PC-9 (cell line): Measurements from ENCODE around the gene PSMA7. TPM values are rescaled to one million over a fixed set of nuclear protein-coding genes. Genes with fewer than 3 reads are reported as not detected.

Source experiments
- BruUV-seq: library from RNA; stranded (reverse); fragments of 400-500 nt; replicated peaks from 2 replicates; lab custom pipeline; 2021; lab: Mats Ljungman, UMichigan
- CTCF ChIA-PET: fragments of 300-600 bp; sonication (Branson Sonifier 250); formaldehyde crosslinking; loops from one replicate; lab custom pipeline; 2022; ENCODE audit warnings: antibody characterized with exemption; lab: Charles Lee
- POLR2A ChIA-PET: fragments of 300-600 bp; sonication (Branson Sonifier 250); formaldehyde crosslinking; loops from one replicate; lab custom pipeline; 2022; ENCODE audit warnings: antibody characterized with exemption; ENCODE audit not compliant: unreplicated experiment; lab: Charles Lee
- DNase-seq, 2 experiments: peaks; one replicate each; pipeline versions ENCODE4 v3.0.0 to v3.0.0-alpha.2; 2015 to 2022; ENCODE audit warnings: mixed read lengths in 1 of 2
- H2AFZ ChIP-seq: fragments of 200-600 bp; sonication (generic); 2 replicates; pipeline ENCODE4 v1.8.1; 2017; ENCODE audit warnings: antibody characterized with exemption
- H3F3A ChIP-seq: fragments of 200-600 bp; sonication (generic); 2 replicates; pipeline ENCODE4 v1.8.1; 2017; ENCODE audit warnings: antibody characterized with exemption, mild to moderate bottlenecking, low read depth; ENCODE audit not compliant: insufficient read depth
- H3K27ac ChIP-seq: fragments of 200-600 bp; sonication (generic); 2 replicates; pipeline ENCODE4 v1.6.1; 2016; ENCODE audit warnings: mixed run types
- H3K27me3 ChIP-seq: fragments of 200-600 bp; sonication (generic); 2 replicates; pipeline ENCODE4 v1.6.1; 2016; ENCODE audit warnings: low read depth, mixed run types; ENCODE audit not compliant: insufficient read depth
- H3K36me3 ChIP-seq: fragments of 200-600 bp; sonication (generic); 2 replicates; pipeline ENCODE4 v1.6.1; 2016; ENCODE audit warnings: low read depth, mixed run types
- H3K4me1 ChIP-seq: fragments of 200-600 bp; sonication (generic); replicated peaks from 2 replicates; pipeline ENCODE4 v1.6.1; 2016; ENCODE audit warnings: mixed run types; ENCODE audit not compliant: insufficient read depth
- H3K4me2 ChIP-seq: fragments of 200-600 bp; sonication (generic); 2 replicates; pipeline ENCODE4 v1.6.1; 2017; ENCODE audit warnings: mixed run types
- H3K4me3 ChIP-seq: fragments of 200-600 bp; sonication (generic); 2 replicates; pipeline ENCODE4 v1.6.1; 2016; ENCODE audit warnings: mixed run types
- H3K79me2 ChIP-seq: fragments of 200-600 bp; sonication (generic); 2 replicates; pipeline ENCODE4 v1.6.1; 2017; ENCODE audit warnings: low read depth, mixed run types
- H3K9me2 ChIP-seq: fragments of 200-600 bp; sonication (generic); 2 replicates; pipeline ENCODE4 v1.8.1; 2017; ENCODE audit warnings: mild to moderate bottlenecking; ENCODE audit not compliant: insufficient read depth
- H3K9me3 ChIP-seq: fragments of 200-600 bp; sonication (generic); 2 replicates; pipeline ENCODE4 v1.8.1; 2016; ENCODE audit warnings: low read depth; ENCODE audit not compliant: insufficient read depth
- H4K20me1 ChIP-seq: fragments of 200-600 bp; sonication (generic); 2 replicates; pipeline ENCODE4 v1.8.1; 2017; ENCODE audit not compliant: insufficient read depth
- CTCF ChIP-seq: fragments of 200-600 bp; sonication (generic); conservative IDR thresholded peaks from 2 replicates; pipeline ENCODE4 v1.6.1; 2017; ENCODE audit warnings: mixed run types, antibody characterized with exemption, mild to moderate bottlenecking, moderate library complexity
- EZH2 ChIP-seq: fragments of 200-600 bp; sonication (generic); IDR thresholded peaks from 2 replicates; pipeline ENCODE4 v1.8.0; 2017; ENCODE audit warnings: antibody characterized with exemption, low read depth
- intact Hi-C: fragments of 100-400 bp; cut with micrococcal nuclease; formaldehyde crosslinking; loops from one replicate; pipeline ENCODE4 v1.10.0; 2022; ENCODE audit not compliant: unreplicated experiment
- total RNA-seq: library from RNA; stranded (reverse); gene quantifications from 2 replicates; pipeline ENCODE4 v1.2.3, GENCODE V29; 2021

The PSMA7 gene
- total RNA-seq, 1 experiment from 2014 or later: 391 TPM

GRCh38 chr20:62151835-62152364 lies 8.7 kb upstream of the PSMA7 start:
- ChIA-PET CTCF (interaction anchor here (0.7 kb wide), 1 partner anchor 13 kb away, joined by 23 read pairs; no protein-coding TSS in a partner anchor), POLR2A (no interaction called here)
- Histone ChIP-seq H3K27ac (no peak overlapping the region), H3K4me1 (peaks cover 27% of the 10 kb centered on the region), H3K36me3 (0 out of 2 replicates have a peak, but pooled peaks cover 5% of the 10 kb centered on the region), H3K4me2 (no peak overlapping the region), H3K9me2 (no peaks in the 10 kb centered on the region), H3K79me2 (peaks cover 92% of the 10 kb centered on the region), H3K9me3 (no peaks in the 10 kb centered on the region), H4K20me1 (peaks cover 57% of the 10 kb centered on the region), H3K4me3 (no peak overlapping the region), H3F3A (peaks cover 27% of the 10 kb centered on the region), H3K27me3 (no peaks in the 10 kb centered on the region), H2AFZ (no peak overlapping the region)
- TF ChIP-seq CTCF (no peak), EZH2 (no peak)
- no TSS peak for BruUV-seq
- DNase-seq: no peak
- intact Hi-C loops: no loop called here

- Histone ChIP-seq H3K4me2 (no peak overlapping the region), H3K9me3 (no peaks in the 10 kb centered on the region), H4K20me1 (peaks cover 62% of the 10 kb centered on the region), H3K36me3 (0 out of 2 replicates have a peak, but pooled peaks cover 5% of the 10 kb centered on the region), H3K27me3 (no peaks in the 10 kb centered on the region), H3K9me2 (no peaks in the 10 kb centered on the region), H3K4me3 (no peak overlapping the region), H3F3A (peaks cover 25% of the 10 kb centered on the region), H3K27ac (no peak overlapping the region), H3K4me1 (peaks cover 22% of the 10 kb centered on the region), H2AFZ (no peak overlapping the region), H3K79me2 (peaks cover 92% of the 10 kb centered on the region)
- DNase-seq: no peak
- TF ChIP-seq CTCF (no peak), EZH2 (no peak)
- intact Hi-C loops: no loop called here
- POLR2A ChIA-PET: no interaction called here
- CTCF ChIA-PET: no interaction called here
- BruUV-seq: no TSS peak
Measured at GRCh38 chr20:62151225-62151624, 8.0 kb upstream of the PSMA7 start.

GRCh38 chr20:62150310-62150575 lies 7.0 kb upstream of the PSMA7 start:
- Histone ChIP-seq H3K4me3 (no peak overlapping the region), H3K27me3 (no peaks in the 10 kb centered on the region), H3K27ac (no peak overlapping the region), H3K4me2 (no peak overlapping the region), H2AFZ (no peak overlapping the region), H3K79me2 (peaks cover 96% of the 10 kb centered on the region), H3K9me3 (no peaks in the 10 kb centered on the region), H3K36me3 (0 out of 2 replicates have a peak, but pooled peaks cover 5% of the 10 kb centered on the region), H3F3A (peaks cover 17% of the 10 kb centered on the region), H3K4me1 (peaks cover 15% of the 10 kb centered on the region), H4K20me1 (peaks cover 65% of the 10 kb centered on the region), H3K9me2 (no peaks in the 10 kb centered on the region)
- TF ChIP-seq CTCF (no peak), EZH2 (no peak)
- intact Hi-C loops: no loop called here
- ChIA-PET POLR2A (no interaction called here), CTCF (no interaction called here)
- BruUV-seq: no TSS peak
- no peak for DNase-seq
